CD4-positive, alpha-beta T cell (primary cell): ENCODE measurements around the gene TMC6. TPM values are rescaled to one million over a fixed set of nuclear protein-coding genes. Genes with fewer than 3 reads are reported as not detected.
A peak's percentile ranks its signal among the peaks of the same experiment; 100 is the strongest.

Source experiments
- ATAC-seq: fragments of 200-7000 bp; cut with Tn5 transposase; one replicate; pipeline ENCODE4 v1.10.0; 2022; ENCODE audit warnings: mild to moderate bottlenecking; ENCODE audit not compliant: poor library complexity
- CTCF ChIA-PET: fragments of 350-600 bp; sonication (Branson Sonifier 250); formaldehyde crosslinking; loops from one replicate; lab custom pipeline; 2021; ENCODE audit warnings: antibody characterized with exemption, inconsistent platforms; lab: Charles Lee
- POLR2A ChIA-PET: fragments of 350-600 bp; sonication (Branson Sonifier 250); formaldehyde crosslinking; loops from one replicate; lab custom pipeline; 2021; ENCODE audit warnings: antibody characterized with exemption, inconsistent platforms; lab: Charles Lee
- DNase-seq, 14 experiments: peaks; one replicate each; pipeline ENCODE4 v3.0.0-alpha.2; 2013 to 2020; ENCODE audit warnings: mixed read lengths in 2 of 14
- H3K27ac ChIP-seq, 2 donors: one replicate each; pipeline versions ENCODE4 v1.5.1 to v1.7.0; 2013; ENCODE audit warnings: low read length in 2 of 2, low read depth in 1 of 2, mild to moderate bottlenecking in 1 of 2
- H3K27me3 ChIP-seq, 2 experiments: 1 replicate in 1 of 2; 2 replicates in 1 of 2; pipeline versions ENCODE4 v1.6.1 to v1.7.0; 2013; ENCODE audit warnings: low read length in 2 of 2, control low read depth in 1 of 2, mild to moderate bottlenecking in 1 of 2, moderate library complexity in 1 of 2; ENCODE audit not compliant: insufficient read depth in 2 of 2, control insufficient read depth in 1 of 2
- H3K36me3 ChIP-seq: one replicate; pipeline ENCODE4 v1.6.1; 2013; ENCODE audit warnings: low read length, control low read depth; ENCODE audit not compliant: insufficient read depth
- H3K4me1 ChIP-seq: one replicate; pipeline ENCODE4 v1.6.1; 2013; ENCODE audit warnings: low read length, control low read depth; ENCODE audit not compliant: insufficient read depth
- H3K4me3 ChIP-seq: one replicate; pipeline ENCODE4 v1.5.1; 2013; ENCODE audit warnings: mild to moderate bottlenecking, low read length, moderate library complexity
- H3K9me3 ChIP-seq, 2 experiments: 1 replicate in 1 of 2; 2 replicates in 1 of 2; pipeline versions ENCODE4 v1.6.1 to v1.7.0; 2013; ENCODE audit warnings: low read length in 2 of 2, mild to moderate bottlenecking in 2 of 2, control low read depth in 1 of 2, moderate library complexity in 1 of 2; ENCODE audit not compliant: control insufficient read depth in 1 of 2, insufficient read depth in 1 of 2
- H3K27ac Mint-ChIP-seq: one replicate; pipeline ENCODE4 v1.8.0; 2020; ENCODE audit warnings: mixed read lengths
- H3K27me3 Mint-ChIP-seq: one replicate; pipeline ENCODE4 v1.8.0; 2021; ENCODE audit warnings: mixed read lengths
- H3K36me3 Mint-ChIP-seq: one replicate; pipeline ENCODE4 v1.8.0; 2021; ENCODE audit warnings: low read depth, mixed read lengths
- H3K4me1 Mint-ChIP-seq: one replicate; pipeline ENCODE4 v1.8.0; 2021; ENCODE audit warnings: low read depth, mixed read lengths
- H3K4me3 Mint-ChIP-seq: one replicate; pipeline ENCODE4 v1.8.0; 2020; ENCODE audit warnings: mild to moderate bottlenecking, mixed read lengths
- H3K9me3 Mint-ChIP-seq: one replicate; pipeline ENCODE4 v1.8.0; 2020; ENCODE audit warnings: mixed read lengths
- intact Hi-C, 2 experiments: fragments of 100-400 bp; cut with DNase I in 1 of 2; cut with micrococcal nuclease in 1 of 2; formaldehyde crosslinking; loops; one replicate each; pipeline versions ENCODE4 v1.15.1 to v1.9.0; 2023 to 2025; cut with DNase I, micrococcal nuclease
- total RNA-seq, 174 experiments: library from RNA in 2 of 174; stranded (reverse) in 2 of 174; gene quantifications; one replicate each; pipeline ENCODE4 v1.2.3 and lab custom pipeline; 2021 to 2026
- TF ChIP-seq, protein P1 (sequence below): fragments of 200-600 bp; IDR thresholded peaks from one replicate; pipeline ENCODE4 v1.8.0; 2022; ENCODE audit warnings: antibody characterized with exemption, mild to moderate bottlenecking

The TMC6 gene
- total RNA-seq, 2 experiments from 2014 or later, result 645 to 659 TPM

DNA sequence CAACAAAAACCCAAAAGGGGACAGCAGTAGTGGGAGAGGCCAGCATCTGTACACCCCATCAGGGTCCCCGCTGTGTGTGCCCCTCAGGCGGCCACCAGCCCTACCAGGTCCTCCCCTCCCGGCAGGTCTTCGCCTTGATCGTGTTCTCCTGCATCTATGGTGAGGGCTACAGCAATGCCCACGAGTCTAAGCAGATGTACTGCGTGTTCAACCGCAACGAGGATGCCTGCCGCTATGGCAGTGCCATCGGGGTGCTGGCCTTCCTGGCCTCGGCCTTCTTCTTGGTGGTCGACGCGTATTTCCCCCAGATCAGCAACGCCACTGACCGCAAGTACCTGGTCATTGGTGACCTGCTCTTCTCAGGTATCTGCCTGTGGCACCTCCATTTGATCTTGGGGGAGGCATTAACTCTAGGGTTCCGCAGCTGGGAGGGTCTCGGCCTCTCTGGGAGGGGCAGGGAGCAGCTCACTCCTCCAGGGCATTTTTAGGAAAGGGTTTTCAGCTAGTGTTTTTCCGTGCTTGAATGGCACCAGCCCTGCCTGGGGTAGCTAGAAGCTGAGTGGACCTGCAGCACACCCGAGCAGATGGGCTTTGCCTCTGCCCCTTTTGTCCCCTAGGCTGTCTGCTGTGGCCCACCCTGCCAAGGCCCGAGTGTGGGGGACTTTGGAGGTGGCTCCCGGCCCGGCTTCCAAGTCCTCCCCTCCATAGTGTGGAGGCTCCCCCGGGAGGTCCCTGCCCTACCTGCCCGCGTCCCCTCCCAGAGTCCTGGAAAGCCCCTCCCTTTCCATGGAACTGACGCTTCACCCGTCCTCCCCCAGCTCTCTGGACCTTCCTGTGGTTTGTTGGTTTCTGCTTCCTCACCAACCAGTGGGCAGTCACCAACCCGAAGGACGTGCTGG, 42.4 kb upstream of the TMC6 start:
- peaks cover 77% of the 10 kb centered on the region for H3K4me1 ChIP-seq
- no peaks in the 10 kb centered on the region for H3K27me3 ChIP-seq
- TF ChIP-seq, protein P1, sequence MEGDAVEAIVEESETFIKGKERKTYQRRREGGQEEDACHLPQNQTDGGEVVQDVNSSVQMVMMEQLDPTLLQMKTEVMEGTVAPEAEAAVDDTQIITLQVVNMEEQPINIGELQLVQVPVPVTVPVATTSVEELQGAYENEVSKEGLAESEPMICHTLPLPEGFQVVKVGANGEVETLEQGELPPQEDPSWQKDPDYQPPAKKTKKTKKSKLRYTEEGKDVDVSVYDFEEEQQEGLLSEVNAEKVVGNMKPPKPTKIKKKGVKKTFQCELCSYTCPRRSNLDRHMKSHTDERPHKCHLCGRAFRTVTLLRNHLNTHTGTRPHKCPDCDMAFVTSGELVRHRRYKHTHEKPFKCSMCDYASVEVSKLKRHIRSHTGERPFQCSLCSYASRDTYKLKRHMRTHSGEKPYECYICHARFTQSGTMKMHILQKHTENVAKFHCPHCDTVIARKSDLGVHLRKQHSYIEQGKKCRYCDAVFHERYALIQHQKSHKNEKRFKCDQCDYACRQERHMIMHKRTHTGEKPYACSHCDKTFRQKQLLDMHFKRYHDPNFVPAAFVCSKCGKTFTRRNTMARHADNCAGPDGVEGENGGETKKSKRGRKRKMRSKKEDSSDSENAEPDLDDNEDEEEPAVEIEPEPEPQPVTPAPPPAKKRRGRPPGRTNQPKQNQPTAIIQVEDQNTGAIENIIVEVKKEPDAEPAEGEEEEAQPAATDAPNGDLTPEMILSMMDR, result no peak
- Mint-ChIP-seq H3K4me3 (peak overlapping the region; percentile 79), H3K36me3 (peaks cover 21% of the 10 kb centered on the region), H3K27ac (peak overlapping the region; percentile 71), H3K9me3 (no peaks in the 10 kb centered on the region), H3K27me3 (no peaks in the 10 kb centered on the region), H3K4me1 (peaks cover 54% of the 10 kb centered on the region)
- no peak overlapping the region for H3K27ac ChIP-seq
- POLR2A ChIA-PET, result interaction anchor here (0.7 to 1.3 kb wide), 3 partner anchors 28 to 46 kb away, joined by 3 to 5 read pairs (median 4); no protein-coding TSS in a partner anchor
- peaks cover 22% of the 10 kb centered on the region for H3K36me3 ChIP-seq
- H3K4me3 ChIP-seq, result no peak overlapping the region
- DNase-seq (peak in 1 of 14 experiments; percentile 36), ATAC-seq (no peak)
- CTCF ChIA-PET, result interaction anchor here (2.0 kb wide), 1 partner anchor 80 kb away, joined by 5 read pairs; no protein-coding TSS in a partner anchor
- intact Hi-C loops, result loop anchor here in 1 of 2 experiments (5.0 kb wide), 1 partner anchor 214 kb away; the partner anchor contains the start of gene TNRC6C
- H3K9me3 ChIP-seq, result no peaks in the 10 kb centered on the region

DNA sequence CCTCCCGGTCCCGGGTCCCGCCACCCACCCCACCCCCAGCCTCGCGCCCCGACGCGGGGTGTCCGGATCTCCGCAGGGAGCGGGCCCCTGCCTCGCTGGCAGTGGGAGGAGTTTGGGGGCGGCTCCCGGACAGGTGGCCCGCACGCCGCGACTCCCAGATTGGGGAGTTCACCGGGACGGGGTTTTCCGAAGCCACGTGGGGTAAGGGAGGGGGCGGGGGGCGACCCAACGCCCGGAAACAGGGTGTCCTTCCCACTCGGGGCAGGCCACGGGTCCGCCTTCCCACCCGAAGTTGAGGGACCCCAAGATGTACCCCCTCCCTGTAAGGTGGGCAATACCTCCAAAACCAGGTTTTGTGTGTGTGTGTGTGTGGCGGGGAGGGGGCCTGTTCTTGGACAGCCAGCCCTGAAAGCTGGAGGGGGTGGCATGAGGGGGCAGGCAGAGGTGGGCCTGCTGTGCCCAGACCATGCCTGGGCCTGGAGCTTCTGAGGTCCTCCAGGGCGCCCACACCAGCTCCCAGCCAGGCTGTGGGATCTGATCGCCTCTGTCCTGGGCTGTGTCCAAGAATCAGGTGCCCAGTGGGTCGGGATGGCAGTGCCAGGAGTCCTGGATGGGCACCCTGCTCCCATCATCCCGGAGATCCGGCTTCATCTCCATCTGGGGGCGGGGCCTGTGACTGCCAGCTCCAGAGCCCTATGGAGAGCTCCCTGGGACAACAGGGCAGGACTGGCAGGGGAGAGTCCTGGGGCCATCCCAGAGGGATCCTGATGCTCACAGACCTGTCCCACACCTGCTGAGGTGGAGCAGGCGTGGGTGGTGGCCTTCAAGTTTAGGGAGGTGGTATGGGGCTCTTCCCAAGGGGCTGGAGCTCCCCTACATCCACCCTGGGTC, 40.6 kb upstream of the TMC6 start:
- peaks cover 21% of the 10 kb centered on the region for H3K36me3 Mint-ChIP-seq
- Histone ChIP-seq H3K4me3 (peak overlapping the region; percentile 72), H3K9me3 (no peaks in the 10 kb centered on the region), H3K36me3 (peaks cover 22% of the 10 kb centered on the region), H3K27ac (peak overlapping the region; percentile 64 to 70), H3K27me3 (no peaks in the 10 kb centered on the region), H3K4me1 (peaks cover 60% of the 10 kb centered on the region)
- peak overlapping the region; percentile 71 for H3K27ac Mint-ChIP-seq
- H3K4me1 Mint-ChIP-seq, result peaks cover 44% of the 10 kb centered on the region
- ATAC-seq (peak; percentile 30), DNase-seq (peak in 11 of 14 experiments; percentile 24 to 89 (median 50))
- TF ChIP-seq, protein P1, result no peak
- peak overlapping the region; percentile 79 for H3K4me3 Mint-ChIP-seq
- H3K27me3 Mint-ChIP-seq, result no peaks in the 10 kb centered on the region
- intact Hi-C loops, result loop anchor here (1.0 to 5.0 kb wide), 4 partner anchors 28 to 46 kb away; partner anchors contain the start of genes BIRC5 (in 1 of the 2) and TMC8 (in 1 of the 2)
- ChIA-PET CTCF (interaction anchor here (0.6 to 2.0 kb wide), 4 partner anchors 17 to 82 kb away, joined by 3 to 5 read pairs (median 4); no protein-coding TSS in a partner anchor), POLR2A (interaction anchor here (0.6 to 1.6 kb wide), 8 partner anchors 27 to 755 kb away, joined by 3 to 12 read pairs (median 4); partner anchors contain the start of gene TMC8)
- H3K9me3 Mint-ChIP-seq, result no peaks in the 10 kb centered on the region
